ENCODE measurements around the gene C22orf23. TPM values are rescaled to one million over a fixed set of nuclear protein-coding genes. Genes with fewer than 3 reads are reported as not detected.
"Not testable (repeated sequence)": the region's sequence is repeated elsewhere in the genome, so short reads cannot be mapped to it uniquely, and the experiment has no call there.

C22orf23 gene
- total and polyA plus RNA-seq, 2 of the 13 experiments (the other 11 are each of a cell fraction or from before 2014, with no cell fraction given) = 0.21 to 0.24 TPM

DNA sequence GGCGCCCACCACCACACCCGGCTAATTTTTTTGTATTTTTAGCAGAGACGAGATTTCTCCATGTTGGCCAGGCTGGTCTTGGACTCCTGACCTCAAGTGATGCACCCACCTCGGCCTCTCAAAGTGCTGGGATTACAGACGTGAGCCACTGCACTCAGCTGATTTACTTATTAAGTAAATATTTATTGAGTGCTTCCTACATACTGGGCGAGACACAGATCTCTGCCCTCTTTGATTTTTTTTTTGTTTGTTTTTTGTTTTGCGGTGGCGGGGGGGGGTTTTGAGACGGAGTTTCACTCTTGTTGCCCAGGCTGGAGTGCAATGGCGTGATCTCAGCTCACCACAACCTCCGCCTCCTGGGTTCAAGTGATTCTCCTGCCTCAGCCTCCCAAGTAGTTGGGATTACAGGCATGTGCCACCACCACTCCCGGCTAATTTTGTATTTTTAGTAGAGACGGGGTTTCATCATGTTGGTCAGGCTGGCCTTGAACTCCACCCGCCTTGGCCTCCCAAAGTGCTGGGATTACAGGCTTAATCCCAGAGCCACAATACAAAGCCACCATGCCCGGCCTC lies 2.5 kb upstream of the C22orf23 start (continued):
- TF ChIP-seq, protein P1, sequence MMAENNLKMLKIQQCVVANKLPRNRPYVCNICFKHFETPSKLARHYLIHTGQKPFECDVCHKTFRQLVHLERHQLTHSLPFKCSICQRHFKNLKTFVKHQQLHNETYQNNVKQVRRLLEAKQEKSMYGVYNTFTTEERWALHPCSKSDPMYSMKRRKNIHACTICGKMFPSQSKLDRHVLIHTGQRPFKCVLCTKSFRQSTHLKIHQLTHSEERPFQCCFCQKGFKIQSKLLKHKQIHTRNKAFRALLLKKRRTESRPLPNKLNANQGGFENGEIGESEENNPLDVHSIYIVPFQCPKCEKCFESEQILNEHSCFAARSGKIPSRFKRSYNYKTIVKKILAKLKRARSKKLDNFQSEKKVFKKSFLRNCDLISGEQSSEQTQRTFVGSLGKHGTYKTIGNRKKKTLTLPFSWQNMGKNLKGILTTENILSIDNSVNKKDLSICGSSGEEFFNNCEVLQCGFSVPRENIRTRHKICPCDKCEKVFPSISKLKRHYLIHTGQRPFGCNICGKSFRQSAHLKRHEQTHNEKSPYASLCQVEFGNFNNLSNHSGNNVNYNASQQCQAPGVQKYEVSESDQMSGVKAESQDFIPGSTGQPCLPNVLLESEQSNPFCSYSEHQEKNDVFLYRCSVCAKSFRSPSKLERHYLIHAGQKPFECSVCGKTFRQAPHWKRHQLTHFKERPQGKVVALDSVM (CRISPR knock-in tag; IDR thresholded peaks at IDR 0.05) = peak; percentile 91
- TF ChIP-seq, protein P2, sequence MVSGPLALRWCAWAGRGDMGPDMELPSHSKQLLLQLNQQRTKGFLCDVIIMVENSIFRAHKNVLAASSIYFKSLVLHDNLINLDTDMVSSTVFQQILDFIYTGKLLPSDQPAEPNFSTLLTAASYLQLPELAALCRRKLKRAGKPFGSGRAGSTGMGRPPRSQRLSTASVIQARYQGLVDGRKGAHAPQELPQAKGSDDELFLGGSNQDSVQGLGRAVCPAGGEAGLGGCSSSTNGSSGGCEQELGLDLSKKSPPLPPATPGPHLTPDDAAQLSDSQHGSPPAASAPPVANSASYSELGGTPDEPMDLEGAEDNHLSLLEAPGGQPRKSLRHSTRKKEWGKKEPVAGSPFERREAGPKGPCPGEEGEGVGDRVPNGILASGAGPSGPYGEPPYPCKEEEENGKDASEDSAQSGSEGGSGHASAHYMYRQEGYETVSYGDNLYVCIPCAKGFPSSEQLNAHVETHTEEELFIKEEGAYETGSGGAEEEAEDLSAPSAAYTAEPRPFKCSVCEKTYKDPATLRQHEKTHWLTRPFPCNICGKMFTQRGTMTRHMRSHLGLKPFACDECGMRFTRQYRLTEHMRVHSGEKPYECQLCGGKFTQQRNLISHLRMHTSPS (CRISPR knock-in tag; IDR thresholded peaks at IDR 0.05; ENCODE audit: low read depth) = 0 out of 2 replicates have a peak, but pooled peaks have one; percentile 24
- peak; percentile 52; the same call in 1 of the 2 replicates for TF ChIP-seq GFI1 (CRISPR knock-in tag; IDR thresholded peaks at IDR 0.05; ENCODE audit: borderline replicate concordance)
- peak; percentile 34 for TF ChIP-seq HNF4A (CRISPR knock-in tag; IDR thresholded peaks at IDR 0.05)
- TF ChIP-seq, protein P3, sequence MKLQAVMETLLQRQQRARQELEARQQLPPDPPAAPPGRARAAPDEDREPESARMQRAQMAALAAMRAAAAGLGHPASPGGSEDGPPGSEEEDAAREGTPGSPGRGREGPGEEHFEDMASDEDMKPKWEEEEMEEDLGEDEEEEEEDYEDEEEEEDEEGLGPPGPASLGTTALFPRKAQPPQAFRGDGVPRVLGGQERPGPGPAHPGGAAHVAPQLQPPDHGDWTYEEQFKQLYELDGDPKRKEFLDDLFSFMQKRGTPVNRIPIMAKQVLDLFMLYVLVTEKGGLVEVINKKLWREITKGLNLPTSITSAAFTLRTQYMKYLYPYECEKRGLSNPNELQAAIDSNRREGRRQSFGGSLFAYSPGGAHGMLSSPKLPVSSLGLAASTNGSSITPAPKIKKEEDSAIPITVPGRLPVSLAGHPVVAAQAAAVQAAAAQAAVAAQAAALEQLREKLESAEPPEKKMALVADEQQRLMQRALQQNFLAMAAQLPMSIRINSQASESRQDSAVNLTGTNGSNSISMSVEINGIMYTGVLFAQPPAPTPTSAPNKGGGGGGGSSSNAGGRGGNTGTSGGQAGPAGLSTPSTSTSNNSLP (IDR thresholded peaks at IDR 0.05; ENCODE audit: low read depth, low read length) = 0 out of 2 replicates have a peak, but pooled peaks have one; percentile 28
- TF ChIP-seq PITX1 (CRISPR knock-in tag; IDR thresholded peaks at IDR 0.05) = peak; percentile 24; the same call in 1 of the 2 replicates
- peak; percentile 37; the same call in 1 of the 2 replicates for TF ChIP-seq HMG20A (CRISPR knock-in tag; IDR thresholded peaks at IDR 0.05; ENCODE audit: borderline replicate concordance)
- TF ChIP-seq, protein P4, sequence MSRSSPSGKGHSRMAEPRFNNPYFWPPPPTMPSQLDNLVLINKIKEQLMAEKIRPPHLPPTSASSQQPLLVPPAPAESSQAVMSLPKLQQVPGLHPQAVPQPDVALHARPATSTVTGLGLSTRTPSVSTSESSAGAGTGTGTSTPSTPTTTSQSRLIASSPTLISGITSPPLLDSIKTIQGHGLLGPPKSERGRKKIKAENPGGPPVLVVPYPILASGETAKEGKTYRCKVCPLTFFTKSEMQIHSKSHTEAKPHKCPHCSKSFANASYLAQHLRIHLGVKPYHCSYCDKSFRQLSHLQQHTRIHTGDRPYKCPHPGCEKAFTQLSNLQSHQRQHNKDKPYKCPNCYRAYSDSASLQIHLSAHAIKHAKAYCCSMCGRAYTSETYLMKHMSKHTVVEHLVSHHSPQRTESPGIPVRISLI (CRISPR knock-in tag; IDR thresholded peaks at IDR 0.05; ENCODE audit: borderline replicate concordance) = peak; percentile 82; the same call in 1 of the 2 replicates
- TF ChIP-seq SAP130 (CRISPR knock-in tag; IDR thresholded peaks at IDR 0.05; ENCODE audit: low read depth) = peak; percentile 65
- TF ChIP-seq NR2F1 (CRISPR knock-in tag; IDR thresholded peaks at IDR 0.05) = peak in 1 of 2 experiments; percentile 41; a peak in 1 of 4 replicates
- TF ChIP-seq, protein P5, sequence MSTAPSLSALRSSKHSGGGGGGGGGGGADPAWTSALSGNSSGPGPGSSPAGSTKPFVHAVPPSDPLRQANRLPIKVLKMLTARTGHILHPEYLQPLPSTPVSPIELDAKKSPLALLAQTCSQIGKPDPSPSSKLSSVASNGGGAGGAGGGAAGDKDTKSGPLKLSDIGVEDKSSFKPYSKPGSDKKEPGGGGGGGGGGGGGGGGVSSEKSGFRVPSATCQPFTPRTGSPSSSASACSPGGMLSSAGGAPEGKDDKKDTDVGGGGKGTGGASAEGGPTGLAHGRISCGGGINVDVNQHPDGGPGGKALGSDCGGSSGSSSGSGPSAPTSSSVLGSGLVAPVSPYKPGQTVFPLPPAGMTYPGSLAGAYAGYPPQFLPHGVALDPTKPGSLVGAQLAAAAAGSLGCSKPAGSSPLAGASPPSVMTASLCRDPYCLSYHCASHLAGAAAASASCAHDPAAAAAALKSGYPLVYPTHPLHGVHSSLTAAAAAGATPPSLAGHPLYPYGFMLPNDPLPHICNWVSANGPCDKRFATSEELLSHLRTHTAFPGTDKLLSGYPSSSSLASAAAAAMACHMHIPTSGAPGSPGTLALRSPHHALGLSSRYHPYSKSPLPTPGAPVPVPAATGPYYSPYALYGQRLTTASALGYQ (CRISPR knock-in tag; IDR thresholded peaks at IDR 0.05) = 0 out of 2 replicates have a peak, but pooled peaks have one; percentile 24
- 0 out of 2 replicates have a peak, but pooled peaks have one; percentile 33 for TF ChIP-seq MIXL1 (CRISPR knock-in tag; IDR thresholded peaks at IDR 0.05)
- peak; percentile 47; the same call in 1 of the 2 replicates for TF ChIP-seq PHF21A (CRISPR knock-in tag; IDR thresholded peaks at IDR 0.05)
- peak; percentile 61 for TF ChIP-seq FOXA1 (IDR thresholded peaks at IDR 0.05)
- not testable (repeated sequence) for TF ChIP-seq FOXA1 (CRISPR knock-in tag; IDR thresholded peaks at IDR 0.05); LCORL (IDR thresholded peaks at IDR 0.05)
- TF ChIP-seq LCORL (CRISPR knock-in tag; IDR thresholded peaks at IDR 0.05) = peak; percentile 48; the same call in 1 of the 2 replicates
- TF ChIP-seq, protein P6, sequence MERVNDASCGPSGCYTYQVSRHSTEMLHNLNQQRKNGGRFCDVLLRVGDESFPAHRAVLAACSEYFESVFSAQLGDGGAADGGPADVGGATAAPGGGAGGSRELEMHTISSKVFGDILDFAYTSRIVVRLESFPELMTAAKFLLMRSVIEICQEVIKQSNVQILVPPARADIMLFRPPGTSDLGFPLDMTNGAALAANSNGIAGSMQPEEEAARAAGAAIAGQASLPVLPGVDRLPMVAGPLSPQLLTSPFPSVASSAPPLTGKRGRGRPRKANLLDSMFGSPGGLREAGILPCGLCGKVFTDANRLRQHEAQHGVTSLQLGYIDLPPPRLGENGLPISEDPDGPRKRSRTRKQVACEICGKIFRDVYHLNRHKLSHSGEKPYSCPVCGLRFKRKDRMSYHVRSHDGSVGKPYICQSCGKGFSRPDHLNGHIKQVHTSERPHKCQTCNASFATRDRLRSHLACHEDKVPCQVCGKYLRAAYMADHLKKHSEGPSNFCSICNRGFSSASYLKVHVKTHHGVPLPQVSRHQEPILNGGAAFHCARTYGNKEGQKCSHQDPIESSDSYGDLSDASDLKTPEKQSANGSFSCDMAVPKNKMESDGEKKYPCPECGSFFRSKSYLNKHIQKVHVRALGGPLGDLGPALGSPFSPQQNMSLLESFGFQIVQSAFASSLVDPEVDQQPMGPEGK (CRISPR knock-in tag; IDR thresholded peaks at IDR 0.05) = peak; percentile 21; the same call in 1 of the 2 replicates
- peak; percentile 100 for TF ChIP-seq ZNF205 (CRISPR knock-in tag; IDR thresholded peaks at IDR 0.05)

Measured in HepG2 (cell line).